HL-60 (cell line): ENCODE results near the gene APBB2.

ENCODE experiments used
- CTCF ChIP-seq: IDR thresholded peaks from one replicate; pipeline ENCODE4 v1.5.1; 2011; ENCODE audit warnings: low read length, control low read depth, inconsistent platforms; ENCODE audit not compliant: insufficient read depth
- POLR2AphosphoS5 ChIP-seq: IDR thresholded peaks from 2 replicates; pipeline ENCODE4 v1.6.1; 2012; ENCODE audit warnings: low read depth
- REST ChIP-seq: IDR thresholded peaks from 2 replicates; pipeline ENCODE4 v1.6.1; 2012; ENCODE audit warnings: low read depth; ENCODE audit not compliant: insufficient replicate concordance

- TF ChIP-seq REST (no peak), CTCF (no peak), POLR2AphosphoS5 (no peak)
Measured at GRCh38 chr4:40905414-40905813, 308.9 kb downstream of the APBB2 start.
